ENCODE results near the gene KYAT1.

DNA sequence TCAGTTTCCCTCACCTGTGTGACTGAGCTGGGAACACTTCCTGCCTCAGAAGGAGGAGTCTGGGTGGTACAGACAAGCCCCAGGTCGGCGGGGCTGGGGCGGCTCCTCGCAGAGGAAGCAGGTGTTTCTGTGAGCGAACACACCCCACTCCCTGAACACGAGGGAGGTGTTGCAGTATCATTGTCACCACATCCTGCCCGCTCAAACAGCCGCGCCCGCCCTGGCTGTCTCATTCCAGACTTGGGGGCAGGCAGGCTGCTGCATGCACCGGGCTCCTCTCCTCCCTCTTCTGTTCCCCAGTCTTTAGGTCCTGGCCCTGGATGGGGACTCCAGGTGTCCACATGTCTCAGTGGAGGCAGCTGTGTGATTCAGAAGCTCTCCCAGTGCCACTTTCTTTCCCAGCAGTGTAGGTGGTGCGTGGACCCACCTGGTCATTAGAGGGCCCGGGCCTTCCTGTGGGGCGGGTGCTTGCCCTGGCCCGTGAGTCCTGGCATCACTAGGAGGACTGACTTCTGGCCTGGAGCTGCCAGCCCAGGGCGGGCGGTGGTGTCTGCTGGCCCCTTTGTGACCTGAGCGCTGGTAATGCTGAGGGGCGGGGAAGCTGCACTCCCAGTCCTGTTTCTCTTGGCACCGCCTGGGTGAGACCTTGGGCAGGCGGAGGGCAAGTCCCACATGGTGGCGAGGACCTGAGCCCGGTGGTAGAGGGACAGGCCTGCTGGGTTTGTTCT, 20.8 kb upstream of the KYAT1 start:
- no peak for TF ChIP-seq EZH2 (IDR thresholded peaks at IDR 0.05; ENCODE audit: insufficient read depth, low read length)
- TF ChIP-seq, protein P1, sequence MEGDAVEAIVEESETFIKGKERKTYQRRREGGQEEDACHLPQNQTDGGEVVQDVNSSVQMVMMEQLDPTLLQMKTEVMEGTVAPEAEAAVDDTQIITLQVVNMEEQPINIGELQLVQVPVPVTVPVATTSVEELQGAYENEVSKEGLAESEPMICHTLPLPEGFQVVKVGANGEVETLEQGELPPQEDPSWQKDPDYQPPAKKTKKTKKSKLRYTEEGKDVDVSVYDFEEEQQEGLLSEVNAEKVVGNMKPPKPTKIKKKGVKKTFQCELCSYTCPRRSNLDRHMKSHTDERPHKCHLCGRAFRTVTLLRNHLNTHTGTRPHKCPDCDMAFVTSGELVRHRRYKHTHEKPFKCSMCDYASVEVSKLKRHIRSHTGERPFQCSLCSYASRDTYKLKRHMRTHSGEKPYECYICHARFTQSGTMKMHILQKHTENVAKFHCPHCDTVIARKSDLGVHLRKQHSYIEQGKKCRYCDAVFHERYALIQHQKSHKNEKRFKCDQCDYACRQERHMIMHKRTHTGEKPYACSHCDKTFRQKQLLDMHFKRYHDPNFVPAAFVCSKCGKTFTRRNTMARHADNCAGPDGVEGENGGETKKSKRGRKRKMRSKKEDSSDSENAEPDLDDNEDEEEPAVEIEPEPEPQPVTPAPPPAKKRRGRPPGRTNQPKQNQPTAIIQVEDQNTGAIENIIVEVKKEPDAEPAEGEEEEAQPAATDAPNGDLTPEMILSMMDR (IDR thresholded peaks at IDR 0.05; ENCODE audit: insufficient read depth, low read depth, low read length): no peak
